NCI-H1417 (cell line): ENCODE data around the gene TANC1.

Experiments
- DNase-seq, 3 experiments: peaks; one replicate each; lab custom pipeline; 2025; lab: John Stamatoyannopoulos, UW

TANC1 gene

DNA sequence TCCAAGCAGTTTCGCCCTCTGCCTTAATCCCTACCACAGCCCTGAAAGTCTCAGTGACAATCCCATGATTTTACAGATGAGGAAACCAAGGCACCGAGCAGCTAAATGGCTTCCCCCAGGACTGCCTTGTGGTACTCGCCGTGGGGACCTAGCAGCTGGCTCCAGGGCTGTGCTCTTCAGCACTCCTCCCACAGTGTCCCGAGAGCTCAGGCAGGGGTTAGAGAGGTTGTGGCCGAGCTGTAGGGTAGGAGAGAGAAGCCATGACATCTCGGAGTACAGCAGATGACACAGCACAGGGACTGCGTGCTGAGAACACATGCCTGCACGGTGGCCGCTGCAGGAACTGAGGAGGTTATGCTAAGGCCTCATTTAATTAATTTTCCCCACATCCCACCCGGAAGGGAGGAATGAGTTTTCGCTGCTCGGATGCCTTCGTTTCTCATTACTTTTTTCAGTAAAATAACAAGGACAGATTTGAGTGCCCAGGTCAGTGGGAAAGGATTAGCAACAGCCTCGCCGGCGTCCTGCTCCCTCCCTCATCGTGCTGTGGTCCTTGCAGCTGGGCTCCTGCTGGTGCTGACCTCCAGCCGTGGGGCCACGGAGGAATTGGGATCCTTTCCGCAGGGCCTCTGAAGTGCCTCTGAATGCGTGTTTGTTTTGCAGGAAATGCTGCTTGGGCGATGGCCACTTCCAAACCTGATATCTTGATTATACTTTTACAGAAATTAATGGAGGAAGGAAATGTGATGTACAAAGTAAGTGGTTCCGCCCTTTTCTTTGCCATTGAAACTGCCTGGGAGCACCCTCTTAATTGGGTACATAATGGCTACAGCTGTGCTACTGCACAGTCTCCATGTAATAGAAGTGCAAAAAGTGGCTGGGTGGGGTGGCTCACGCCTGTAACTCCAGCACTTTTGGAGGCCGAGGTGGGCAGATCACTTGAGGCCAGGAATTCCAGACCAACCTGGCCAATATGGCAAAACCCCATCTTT is 256.9 kb downstream of the TANC1 start:
- peak in 2 of 3 experiments; percentile 15 to 23 for DNase-seq

DNA sequence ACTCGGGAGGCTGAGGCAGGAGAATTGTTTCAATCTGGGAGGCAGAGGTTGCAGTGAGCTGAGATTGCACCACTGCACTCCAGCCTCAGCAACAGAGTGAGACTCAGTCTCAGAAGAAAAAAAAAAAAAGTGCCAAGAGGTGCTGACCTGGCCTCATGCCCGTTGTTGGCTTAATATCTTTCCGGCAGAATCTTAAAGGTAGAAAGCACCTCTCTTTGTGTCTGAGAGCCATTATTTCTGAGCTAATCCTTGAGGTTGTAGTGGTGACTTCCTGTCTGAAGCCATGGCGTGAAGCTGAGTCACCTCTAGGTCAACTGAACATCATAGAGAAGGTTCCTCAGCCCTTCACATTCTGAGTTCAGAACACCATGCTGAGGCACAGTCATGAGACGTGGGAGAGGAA is 257.6 kb downstream of the TANC1 start:
- peak in 1 of 3 experiments; percentile 0 for DNase-seq

DNA sequence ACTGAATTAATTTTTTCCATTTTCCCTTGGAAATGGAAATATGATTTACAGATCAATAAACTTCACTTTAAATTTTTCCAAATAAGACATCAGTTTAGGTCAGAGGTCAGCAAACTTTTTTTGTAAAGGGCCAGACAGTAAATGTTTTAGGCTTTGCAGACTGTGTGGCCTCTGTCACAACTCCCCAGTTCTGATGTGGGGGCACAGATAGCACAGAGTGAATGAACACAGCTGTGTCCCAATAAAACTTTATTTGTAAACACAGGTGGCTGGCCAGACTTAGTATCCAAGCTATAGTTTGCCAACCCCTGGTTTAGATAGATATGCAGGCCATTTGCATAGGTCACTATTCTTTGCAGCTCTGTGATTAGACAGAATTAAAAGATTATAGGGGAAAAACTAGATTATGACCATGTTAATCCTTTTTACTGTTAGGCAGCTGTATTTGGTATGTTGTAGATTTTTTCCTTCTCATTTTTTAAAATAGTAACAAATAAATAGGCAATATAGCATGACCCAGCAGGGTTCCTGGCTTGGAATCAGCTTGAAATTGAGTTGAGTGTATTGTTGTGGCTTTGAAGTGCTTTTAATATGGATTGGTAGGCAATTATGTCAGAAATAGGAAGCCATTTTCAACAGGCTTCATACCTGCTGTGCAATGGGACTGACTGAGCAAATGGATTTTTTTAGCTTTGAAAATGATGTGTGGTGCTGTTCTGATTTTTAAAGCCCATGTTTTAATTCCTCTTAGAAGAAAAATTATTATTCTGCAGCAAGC is 258.4 kb downstream of the TANC1 start:
- peak; percentile 0 to 47 (median 33) for DNase-seq

DNA sequence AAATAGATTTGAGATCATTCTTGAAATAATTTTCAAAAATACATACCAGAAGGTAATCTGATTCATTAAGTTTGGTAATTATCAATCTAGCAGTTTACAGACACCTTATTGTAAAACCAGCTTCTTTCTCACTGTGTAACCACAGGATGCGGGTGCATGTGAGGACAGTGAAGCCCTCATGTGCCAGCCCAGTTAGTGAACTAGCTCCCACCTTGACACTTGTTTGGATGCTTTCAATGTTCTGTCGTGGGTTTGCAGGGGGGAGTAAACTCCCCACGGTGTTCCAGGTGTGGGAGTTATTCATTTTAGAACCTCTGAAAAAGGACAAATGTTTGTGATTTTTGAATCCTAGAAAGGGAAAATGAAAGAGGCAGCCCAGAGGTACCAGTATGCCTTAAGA is 259.0 kb downstream of the TANC1 start:
- DNase-seq = peak in 1 of 3 experiments; percentile 12

DNA sequence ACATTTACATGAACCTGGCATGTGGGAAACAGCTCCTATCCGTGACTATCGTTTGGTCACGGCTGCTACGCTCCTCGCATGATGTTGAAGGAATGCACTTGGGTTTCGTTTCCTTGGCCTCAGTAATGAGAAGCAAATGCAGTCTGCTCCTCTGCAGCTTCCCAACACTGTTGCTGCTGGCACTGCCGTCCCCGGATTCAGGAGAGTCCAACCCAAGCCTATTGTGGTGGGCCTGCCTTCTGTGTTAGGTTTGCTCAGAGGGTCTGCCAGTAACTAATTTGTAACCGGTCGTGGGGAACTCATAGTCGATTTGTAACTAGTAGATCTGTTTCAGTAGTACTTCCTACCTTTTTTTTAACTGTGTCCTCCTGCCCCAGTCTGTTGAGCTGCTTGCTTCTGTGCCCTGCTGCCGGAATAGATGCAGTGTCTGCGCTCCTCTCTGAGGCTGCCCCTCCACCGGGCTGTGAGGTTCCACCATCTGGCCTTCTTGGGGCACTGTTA is 259.7 kb downstream of the TANC1 start:
- DNase-seq = no peak

DNA sequence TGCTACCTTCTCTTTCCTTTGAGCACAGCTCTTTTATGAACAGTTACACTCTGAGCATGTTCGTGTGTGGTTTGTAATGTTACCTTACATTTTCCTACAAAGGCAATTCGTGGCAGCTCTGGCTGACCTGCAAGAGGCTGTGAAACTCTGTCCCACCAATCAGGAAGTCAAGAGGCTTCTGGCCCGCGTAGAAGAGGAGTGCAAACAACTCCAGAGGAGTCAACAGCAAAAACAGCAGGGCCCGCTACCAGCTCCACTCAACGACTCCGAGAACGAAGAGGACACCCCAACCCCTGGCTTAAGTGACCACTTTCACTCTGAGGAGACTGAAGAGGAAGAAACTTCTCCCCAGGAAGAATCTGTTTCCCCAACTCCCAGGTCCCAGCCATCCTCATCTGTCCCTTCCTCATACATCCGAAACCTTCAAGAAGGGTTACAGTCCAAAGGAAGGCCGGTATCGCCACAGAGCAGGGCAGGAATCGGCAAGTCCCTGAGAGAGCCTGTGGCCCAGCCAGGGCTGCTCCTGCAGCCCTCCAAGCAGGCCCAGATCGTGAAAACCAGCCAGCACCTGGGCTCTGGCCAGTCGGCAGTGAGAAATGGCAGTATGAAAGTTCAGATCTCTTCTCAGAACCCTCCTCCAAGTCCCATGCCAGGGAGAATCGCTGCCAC is 261.2 kb downstream of the TANC1 start:
- no peak for DNase-seq

DNA sequence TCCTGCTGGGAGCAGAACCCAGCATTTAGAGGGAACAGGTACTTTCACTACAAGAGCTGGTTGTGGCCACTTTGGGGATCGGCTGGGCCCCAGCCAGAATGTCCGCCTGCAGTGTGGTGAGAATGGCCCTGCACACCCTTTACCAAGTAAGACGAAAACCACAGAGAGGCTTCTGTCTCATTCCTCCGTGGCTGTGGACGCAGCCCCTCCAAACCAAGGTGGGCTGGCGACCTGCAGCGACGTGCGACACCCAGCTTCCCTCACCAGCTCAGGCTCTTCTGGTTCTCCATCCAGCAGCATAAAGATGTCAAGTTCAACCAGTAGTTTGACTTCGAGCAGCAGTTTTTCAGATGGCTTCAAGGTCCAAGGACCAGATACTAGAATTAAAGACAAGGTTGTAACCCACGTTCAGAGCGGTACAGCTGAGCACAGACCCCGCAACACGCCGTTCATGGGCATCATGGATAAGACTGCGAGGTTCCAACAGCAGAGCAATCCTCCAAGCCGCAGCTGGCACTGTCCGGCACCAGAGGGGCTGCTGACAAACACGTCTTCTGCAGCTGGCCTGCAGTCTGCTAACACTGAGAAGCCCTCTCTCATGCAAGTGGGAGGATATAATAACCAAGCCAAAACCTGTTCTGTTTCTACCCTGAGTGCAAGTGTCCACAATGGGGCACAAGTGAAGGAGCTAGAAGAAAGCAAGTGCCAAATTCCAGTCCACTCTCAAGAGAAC is 261.9 kb downstream of the TANC1 start:
- DNase-seq = no peak

DNA sequence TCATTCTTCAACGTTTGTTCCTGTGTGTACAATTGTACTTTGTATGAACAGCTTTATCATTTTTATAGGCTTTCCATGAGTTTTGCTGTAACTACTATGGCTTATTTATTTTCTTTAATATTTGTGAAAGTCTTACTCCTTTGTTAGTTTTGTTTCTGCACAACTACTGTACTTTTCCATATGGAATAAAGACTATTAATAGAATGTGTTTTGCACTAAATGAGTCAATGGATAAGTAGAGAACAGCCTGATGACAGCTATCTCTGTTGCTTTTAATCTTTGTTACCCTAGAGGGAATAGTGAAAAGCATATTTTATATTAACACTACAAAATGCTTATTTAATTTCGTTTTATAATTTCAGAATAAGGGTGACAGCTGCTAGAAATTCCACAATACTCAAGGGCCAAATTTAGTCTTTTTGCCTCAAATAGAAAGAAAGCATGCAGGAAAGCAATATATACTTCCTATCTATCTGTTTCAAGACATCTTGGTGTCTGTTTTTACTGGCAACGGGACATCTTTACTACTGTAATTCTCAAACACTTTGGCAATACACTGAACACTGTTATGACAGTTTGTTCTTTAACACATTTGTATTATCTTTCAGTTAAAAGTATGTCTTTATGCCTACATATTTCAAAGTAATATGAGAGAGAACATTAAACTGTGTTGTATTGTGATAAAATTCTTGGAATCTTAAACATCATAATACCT is 264.2 kb downstream of the TANC1 start:
- DNase-seq = no peak

DNA sequence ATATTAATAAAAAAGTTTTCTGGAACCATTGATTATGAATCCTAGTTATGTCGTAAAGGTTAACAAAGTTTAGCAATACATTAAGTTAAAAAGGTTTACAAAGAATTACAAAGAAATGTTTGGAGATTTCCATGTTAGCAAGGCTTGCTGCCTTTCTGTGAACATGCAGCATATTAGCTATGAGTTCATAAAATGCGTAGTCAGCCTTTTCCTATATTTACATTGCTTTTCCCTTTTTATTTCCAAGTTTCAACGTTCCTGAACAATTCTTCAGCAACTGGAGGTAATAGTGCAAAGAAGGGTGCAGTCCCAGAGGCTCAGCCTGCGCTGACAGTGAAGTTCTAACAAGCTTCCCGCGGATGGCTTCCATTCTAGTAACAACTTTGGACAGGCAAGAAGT is 266.4 kb downstream of the TANC1 start:
- no peak for DNase-seq

DNA sequence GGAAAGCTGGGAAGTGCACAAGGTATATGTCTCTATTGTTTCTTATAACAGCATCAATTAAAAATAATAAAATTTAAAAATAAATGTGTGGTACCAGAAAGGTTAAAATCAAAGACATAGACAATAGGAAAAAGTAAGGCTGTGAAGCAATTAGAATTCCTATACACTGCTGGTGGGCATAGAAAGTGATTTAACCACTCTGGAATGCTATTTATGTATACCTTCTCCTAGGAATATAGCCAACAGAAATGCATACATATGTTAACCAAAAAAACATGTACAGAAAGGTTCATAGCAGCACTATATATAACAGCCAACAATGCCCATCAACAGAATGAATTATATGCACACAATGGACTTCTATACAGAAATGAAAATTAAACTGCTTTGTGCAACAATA is 275.1 kb downstream of the TANC1 start:
- no peak for DNase-seq

DNA sequence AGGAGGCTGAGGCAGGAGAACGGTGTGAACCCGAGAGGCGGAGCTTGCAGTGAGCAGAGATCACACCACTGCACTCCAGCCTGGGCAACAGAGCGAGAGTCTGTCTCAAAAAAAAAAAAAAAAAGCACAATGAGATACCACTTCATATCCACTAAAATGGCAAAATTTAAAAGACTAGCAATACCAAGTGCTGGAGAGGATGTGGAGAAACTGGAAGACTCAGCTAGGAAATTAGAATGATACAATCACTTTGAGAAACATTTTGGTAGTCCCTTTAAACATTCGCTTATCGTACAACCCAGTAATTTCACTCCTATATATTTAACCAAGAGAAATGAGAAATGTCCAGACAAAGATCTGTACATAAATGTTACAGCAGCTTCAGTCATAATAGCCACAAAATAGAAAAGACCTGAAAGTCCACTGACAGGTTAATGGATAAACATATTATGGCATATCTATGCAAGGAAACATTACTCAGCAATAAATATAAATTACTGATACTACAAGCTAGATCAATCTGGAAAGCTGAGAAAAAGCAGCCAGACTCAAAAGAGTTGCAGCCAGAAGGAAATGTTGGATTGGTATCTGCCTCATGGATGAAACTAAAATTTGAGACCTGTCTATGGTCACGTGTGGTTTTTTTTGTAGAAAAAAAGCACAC is 278.0 kb downstream of the TANC1 start:
- DNase-seq = no peak

DNA sequence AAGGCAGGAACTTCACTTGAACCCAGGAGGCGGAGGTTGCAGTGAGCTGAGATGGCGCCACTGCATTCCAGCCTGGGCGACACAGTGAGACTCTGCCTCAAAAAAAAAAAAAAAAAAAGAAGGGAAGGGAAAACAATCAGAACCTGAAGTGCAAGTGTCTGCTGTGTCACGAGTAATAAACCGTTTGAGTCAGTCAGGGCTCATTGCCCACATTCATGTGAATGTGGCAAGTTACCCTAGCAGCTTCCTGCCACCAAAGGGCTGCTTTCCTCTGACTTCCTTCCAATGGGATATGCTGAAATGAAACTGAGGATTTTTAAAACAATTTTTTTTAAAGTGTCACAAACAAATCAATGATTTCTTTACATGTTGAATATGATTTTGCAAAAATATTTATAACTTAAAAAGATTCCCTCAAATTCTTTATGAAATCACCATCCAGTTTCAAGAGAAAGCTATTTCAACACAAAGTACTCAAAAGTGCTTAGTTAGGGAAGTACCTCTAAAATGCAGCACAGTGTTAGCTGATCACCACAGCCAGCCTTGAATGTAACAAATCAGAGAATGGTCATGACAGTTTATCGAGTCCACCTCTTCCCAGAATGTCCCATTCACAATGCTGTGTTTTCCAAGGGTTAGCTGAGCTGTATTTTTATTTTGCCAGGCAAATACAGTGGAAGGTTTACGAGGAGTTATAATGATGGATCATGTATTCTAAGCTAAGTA is 281.7 kb downstream of the TANC1 start:
- peak in 2 of 3 experiments; percentile 0 to 25 for DNase-seq

DNA sequence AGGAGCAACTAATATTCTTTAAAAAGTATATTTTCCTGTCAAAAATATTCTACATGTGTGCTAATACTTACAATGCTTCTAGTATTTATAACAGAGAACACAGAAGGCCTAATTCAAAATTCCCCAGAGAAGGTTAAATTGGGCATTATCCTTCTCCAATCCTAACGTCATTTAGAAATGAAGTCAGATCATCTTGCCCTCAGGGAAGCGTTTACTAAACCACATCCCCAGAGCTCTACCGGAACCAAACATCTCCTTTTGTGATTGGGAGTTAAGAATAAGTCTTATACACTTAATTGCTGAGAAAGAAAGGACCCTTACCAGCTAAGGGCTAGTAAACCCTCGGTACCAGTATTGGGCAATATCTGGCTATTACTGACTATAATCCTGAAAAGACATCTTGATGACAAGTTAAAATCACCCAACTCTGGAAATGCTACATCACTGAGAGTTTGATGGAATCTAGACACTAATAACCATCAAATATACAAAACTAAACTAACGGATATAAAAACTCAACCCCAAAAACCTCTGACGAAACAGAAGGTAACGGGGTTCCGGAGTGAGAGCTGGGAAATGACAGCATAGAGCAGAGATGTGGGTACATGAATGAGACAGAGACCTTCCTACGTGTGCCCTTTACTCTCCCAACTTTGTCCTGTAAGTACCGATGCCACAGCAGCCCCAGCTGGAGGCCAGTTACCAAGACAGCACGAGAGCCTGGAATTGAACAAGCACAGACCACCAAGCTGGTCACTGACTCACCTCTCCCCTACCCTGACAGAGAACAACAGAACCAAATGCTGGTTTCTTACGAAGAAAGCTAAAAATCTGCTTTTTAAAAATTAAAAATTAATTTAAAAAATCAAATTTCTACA is 283.1 kb downstream of the TANC1 start:
- DNase-seq = no peak

DNA sequence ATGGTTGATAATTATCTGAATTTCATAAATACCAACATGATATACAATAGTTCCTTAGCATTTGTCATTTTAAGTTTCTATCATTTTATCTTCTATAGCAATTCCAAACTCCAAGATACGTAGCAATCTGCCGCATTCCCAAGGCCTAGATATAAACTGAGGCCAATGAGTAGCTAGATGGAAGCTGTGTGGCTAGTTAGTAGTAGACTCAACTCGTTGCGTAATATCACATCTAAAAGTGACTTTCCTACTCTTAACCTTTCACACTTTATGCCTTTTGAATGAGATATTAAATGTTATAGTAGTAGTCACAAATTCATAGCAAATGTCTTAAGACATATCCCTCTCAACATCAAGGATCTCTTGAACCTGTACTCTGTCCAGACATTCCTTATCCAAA is 284.5 kb downstream of the TANC1 start:
- DNase-seq = no peak

DNA sequence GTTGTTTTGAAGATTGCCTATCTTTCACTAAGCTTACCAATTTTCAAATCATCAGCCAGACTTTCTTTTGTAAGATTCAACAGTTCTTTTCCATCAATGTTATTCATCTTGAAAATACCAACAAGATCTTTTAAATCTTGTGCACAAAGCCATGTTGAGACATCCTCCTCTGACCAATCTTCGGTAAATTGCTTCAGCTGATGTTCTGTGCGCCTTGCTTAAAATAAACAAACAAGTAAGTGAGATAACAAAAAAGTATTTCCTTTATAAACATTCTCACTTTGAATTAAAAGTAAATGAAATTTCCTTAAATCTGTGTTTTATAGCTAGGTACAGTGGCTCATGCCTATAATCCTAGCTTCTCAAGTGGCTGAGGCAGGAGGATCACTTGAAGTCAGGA is 287.7 kb downstream of the TANC1 start:
- no peak for DNase-seq

DNA sequence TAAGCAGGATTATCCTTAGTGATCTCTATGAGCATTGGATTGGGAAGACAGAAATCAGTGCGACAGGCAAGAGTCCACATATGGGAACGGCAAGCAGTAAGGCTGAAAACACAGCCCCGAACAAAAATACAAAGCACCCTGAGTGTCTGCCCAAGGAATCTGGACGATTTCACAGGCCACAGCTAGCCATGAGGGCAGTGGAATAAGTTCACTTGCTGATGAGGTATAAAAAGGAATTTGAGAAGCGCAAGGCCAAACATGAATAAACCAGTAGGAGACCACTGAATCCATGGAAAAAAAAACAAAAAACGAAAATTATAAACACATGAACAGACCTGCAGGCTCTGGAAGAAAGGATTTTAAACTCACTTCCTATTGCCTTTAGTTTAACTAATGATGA is 293.8 kb downstream of the TANC1 start:
- no peak for DNase-seq

DNA sequence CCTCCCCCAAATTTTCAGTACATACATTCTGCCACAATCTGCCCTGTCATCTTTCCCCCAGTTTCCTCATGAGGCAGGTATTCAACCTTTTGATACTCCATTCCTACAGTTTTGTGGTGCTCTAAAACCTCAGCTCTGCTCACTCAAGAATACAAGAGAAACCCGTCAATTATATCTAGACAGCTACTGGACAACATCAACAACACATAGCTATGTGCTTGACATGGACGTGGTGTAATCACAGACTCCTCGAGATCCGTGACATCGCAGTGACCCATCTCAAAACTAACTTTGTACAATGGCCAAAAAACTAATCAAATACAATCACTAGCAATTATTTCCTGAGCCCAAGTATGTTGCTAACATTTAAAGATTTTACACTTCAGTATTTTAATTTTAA is 294.5 kb downstream of the TANC1 start:
- DNase-seq = no peak

DNA sequence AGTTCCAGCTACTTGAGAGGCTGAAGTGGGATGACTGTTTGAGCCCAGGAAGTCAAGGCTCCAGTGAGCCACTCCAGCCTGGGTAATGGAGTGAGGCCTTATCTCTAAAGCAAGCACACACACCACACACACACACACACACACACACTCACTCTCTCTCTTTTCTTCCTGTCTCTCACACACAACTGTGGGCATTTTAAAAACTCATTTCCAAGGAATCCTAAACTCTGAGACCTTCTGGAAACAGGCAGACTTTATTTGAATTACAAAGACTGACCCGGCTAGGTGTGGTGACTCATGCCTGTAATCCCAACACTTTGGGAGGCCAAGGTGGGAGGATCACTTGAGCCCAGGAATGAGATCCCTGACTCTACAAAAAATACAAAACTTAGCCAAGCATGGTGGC is 296.7 kb downstream of the TANC1 start:
- DNase-seq = no peak

DNA sequence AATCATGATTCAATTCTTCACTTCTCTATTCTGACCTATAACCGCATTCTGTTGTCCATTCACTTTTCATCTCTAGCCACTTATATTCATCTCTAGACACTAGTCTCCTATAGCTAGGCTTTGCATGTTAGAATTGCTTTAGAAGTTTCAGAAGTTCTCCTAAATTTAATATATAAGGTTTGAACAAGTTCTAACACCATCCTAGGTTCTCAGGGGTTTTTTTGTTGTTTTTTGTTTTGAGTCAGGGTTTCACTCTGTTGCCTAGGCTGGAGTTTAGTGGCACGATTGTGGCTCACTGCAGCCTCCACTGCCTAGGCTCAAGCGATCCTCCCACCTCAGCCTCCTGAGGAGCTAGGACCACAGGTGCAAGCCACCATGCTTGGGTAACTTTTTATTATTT is 298.1 kb downstream of the TANC1 start:
- no peak for DNase-seq
